HepG2 (cell line): ENCODE data around the gene INPP4B.

Experiments used
- ESRRA ChIP-seq: sonication (generic); formaldehyde crosslinking; IDR thresholded peaks from 2 replicates; pipeline ENCODE4 v1.5.1; 2020; ENCODE audit warnings: mild to moderate bottlenecking, low read depth, missing genetic modification reagents
- SMC3 ChIP-seq: IDR thresholded peaks from 2 replicates; pipeline ENCODE4 v1.6.1; 2011; ENCODE audit warnings: low read length, improper control_type of control experiment

- no peak for TF ChIP-seq ESRRA (CRISPR knock-in tag)
- no peak for TF ChIP-seq SMC3
Observed at GRCh38 chr4:142354794-142355420, 491.2 kb downstream of the INPP4B start.
